Cerebellar nuclear complex (tissue), 1 donor: ENCODE measurements around the gene COL11A1.
"Not testable (repeated sequence)": the region's sequence is repeated elsewhere in the genome, so short reads cannot be mapped to it uniquely, and the experiment has no call there.

ENCODE experiments used
- DNase-seq, 2 experiments: peaks; one replicate each; lab custom pipeline; 2025; lab: John Stamatoyannopoulos, UW

Gene COL11A1

DNA sequence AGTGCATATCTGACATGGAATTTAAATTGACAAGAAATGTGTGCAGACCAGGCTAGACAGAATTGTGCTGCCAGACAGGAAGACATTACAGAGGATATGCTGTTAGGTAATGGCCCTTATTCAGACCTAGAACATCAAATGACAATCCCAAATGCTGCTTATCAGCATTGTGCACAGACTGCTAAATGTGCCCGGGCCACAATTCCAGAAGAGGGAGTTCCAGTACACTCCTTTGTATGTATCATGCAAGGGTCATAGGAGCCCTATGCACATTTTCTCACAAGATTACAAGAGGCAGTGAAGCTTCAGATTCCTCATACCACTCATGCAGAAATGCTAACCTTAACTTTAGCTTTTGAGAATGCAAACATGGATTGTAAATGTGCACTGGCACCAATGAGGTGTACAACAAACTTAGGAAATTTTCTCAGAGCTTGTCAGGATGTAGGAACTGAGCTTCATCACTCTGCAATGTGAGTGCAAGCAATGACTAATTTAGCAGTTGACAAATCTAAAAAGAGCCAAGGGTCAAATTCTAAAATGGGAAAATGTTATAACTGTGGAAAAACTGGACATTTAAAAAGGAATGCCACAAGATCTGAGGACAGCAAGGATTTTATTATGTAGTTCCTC lies 273.5 kb downstream of the COL11A1 start:
- no peak for DNase-seq

DNA sequence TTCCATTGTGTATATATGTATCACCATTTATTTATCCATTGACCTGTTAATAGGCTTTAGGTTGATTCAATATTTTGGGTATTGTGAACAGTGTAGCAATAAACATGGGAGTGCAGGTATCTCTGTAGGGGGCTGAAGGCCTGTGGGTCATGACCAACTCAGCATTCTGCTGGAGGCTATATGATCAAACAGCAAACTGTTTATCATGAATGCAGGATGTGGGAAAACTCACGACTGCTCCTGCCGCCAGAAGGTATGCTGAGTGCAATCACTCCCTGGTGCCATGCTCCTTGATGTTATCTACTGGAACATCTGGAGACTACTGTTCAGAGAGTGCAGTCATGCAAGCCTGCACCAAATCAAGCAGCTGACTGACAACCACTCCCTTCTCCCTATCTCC lies 275.2 kb downstream of the COL11A1 start:
- DNase-seq = no peak

DNA sequence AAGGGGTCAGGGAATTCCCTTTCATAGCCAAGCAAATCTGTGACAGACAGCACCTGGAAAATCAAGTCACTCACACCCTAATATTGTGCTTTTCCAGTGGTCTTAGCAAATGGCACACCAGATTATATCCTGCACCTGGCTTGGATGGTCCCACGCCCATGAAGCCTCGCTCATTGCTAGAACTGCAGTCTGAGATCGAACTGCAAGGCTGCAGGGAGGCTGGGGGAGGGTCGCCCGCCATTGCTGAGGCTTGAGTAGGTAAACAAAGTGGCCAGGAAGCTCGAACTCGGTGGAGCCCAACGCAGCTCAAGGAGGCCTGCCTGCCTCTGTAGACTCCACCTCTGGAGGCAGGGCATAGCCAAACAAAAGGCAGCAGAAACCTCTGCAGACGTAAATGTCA lies 281.6 kb downstream of the COL11A1 start:
- not testable (repeated sequence) for DNase-seq
